ENCODE results near the gene DIDO1.

Gene DIDO1

GRCh38 chr20:62838128-62838891 is 88.0 kb downstream of the DIDO1 start:
- DNase-seq (ENCODE audit: low read depth) = no peak
- no peak overlapping the region for H3K4me3 ChIP-seq (ENCODE audit: control insufficient read depth, low read depth, low read length)

GRCh38 chr20:62837790-62838127 is 88.5 kb downstream of the DIDO1 start:
- TF ChIP-seq CTCF (IDR thresholded peaks at IDR 0.05; ENCODE audit: control insufficient read depth, insufficient read depth, low read depth, low read length, missing control alignments) = no peak
- no peak for DNase-seq (ENCODE audit: low read depth)
- no peak overlapping the region for H3K4me3 ChIP-seq (ENCODE audit: control insufficient read depth, low read depth, low read length)

More at GRCh38 chr20:62838128-62838891, 88.0 kb downstream of the DIDO1 start:
- TF ChIP-seq CTCF (IDR thresholded peaks at IDR 0.05; ENCODE audit: control insufficient read depth, insufficient read depth, low read depth, low read length, missing control alignments) = no peak

DNA sequence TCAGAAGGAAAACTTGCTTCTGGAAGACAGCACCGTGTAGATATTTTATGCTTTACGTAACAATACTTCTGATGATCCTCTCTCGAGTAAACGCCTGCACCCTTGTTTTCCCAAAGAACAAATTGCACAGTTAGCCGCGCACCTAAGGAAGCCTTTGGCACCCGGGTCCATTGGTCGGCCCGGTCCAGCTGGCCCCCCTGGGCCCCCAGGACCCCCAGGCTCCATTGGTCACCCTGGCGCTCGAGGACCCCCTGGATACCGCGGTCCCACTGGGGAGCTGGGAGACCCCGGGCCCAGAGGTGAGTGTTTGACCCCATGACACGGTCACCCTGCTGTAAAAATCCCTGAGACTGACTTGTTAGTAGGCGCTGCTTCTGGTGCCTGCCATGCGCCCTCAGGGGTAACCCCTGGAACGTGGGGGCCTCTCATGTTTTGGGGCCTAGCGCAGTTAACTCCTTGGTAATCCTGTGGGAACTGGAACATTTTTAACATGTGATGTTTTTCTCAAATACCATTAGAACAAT is 89.3 kb downstream of the DIDO1 start:
- TF ChIP-seq CTCF (IDR thresholded peaks at IDR 0.05; ENCODE audit: control insufficient read depth, insufficient read depth, low read depth, low read length, missing control alignments) = no peak
- DNase-seq (ENCODE audit: low read depth) = no peak
- H3K4me3 ChIP-seq (ENCODE audit: control insufficient read depth, low read depth, low read length) = no peak overlapping the region

DNA sequence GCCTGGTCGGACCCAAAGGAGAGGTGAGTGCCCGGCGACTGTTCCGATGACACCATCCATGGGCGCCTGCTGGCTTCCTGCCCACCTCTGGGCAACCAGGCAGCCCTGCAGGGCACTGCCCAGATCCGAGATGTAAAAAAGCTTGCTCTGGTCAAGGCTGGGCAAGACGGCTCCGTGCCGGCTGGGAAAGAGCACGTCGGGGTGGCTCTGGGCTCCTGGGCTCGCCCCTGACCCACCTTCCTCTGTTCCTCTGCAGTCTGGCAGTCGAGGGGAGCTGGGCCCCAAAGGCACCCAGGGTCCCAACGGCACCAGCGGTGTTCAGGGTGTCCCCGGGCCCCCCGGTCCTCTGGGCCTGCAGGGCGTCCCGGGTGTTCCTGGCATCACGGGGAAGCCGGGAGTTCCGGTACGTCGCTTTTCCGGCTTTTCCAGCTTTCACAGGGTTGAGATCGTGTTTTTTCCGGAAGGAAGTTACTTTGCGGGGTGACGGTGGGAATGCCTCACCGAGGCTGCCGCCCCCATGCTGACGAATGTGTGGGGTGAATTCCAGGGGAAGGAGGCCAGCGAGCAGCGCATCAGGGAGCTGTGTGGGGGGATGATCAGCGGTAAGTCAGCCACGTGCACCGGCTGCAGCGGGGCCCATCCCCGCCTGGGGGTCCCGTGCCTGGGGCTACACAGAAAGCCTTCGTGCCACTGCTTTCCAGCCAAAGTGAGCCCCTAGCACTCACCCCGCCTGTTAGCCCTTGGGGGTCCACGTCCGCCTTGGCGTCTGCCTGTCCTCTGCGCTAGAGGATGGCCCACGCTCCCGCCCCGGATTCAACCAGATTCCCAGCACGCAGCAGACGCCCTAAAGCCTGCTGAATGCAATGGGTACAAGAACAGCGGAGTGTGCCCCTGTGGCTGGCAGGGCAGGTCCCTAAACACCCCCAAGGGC is 90.1 kb downstream of the DIDO1 start:
- H3K4me3 ChIP-seq (ENCODE audit: control insufficient read depth, low read depth, low read length) = no peak overlapping the region
- DNase-seq (ENCODE audit: low read depth) = no peak
- no peak for TF ChIP-seq CTCF (IDR thresholded peaks at IDR 0.05; ENCODE audit: control insufficient read depth, insufficient read depth, low read depth, low read length, missing control alignments)

GRCh38 chr20:62834967-62835730 is 91.2 kb downstream of the DIDO1 start:
- TF ChIP-seq CTCF (IDR thresholded peaks at IDR 0.05; ENCODE audit: control insufficient read depth, insufficient read depth, low read depth, low read length, missing control alignments) = no peak

DNA sequence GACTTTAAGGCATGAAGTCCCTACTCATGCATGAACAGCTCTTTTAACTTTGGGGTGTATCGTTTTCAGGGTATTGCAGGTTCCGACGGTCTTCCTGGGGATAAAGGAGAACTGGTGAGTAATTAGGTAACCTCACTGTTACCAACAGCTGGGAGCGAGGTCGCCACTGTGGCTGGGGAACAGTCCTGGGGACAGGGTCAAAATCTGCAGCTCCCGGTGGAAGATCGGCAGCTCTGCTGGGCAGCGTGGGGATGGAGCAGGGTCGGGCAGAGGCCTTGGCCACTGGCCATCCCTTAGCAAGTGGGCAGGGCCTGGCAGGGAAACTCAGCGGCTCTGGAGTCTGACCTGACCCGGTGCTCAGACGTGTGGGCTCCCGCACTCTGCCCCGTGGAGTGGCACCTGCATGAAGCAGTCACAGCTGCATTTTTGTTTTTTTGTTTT is 93.3 kb downstream of the DIDO1 start:
- TF ChIP-seq CTCF (IDR thresholded peaks at IDR 0.05; ENCODE audit: control insufficient read depth, insufficient read depth, low read depth, low read length, missing control alignments) = no peak
- no peak overlapping the region for H3K4me3 ChIP-seq (ENCODE audit: control insufficient read depth, low read depth, low read length)
- no peak for DNase-seq (ENCODE audit: low read depth)

More at GRCh38 chr20:62834967-62835730, 91.2 kb downstream of the DIDO1 start:
- no peak overlapping the region for H3K4me3 ChIP-seq (ENCODE audit: control insufficient read depth, low read depth, low read length)
- DNase-seq (ENCODE audit: low read depth) = no peak

All from AG09309 (cell line).